Measurements from ENCODE around the gene EXOC6.

The EXOC6 gene

GRCh38 chr10:92837456-92837855 is 10.9 kb upstream of the EXOC6 start:
- H3K79me2 ChIP-seq (ENCODE audit: control insufficient read depth, low read length), result no peaks in the 10 kb centered on the region
- H3K4me2 ChIP-seq (ENCODE audit: low read length), result no peak overlapping the region
- peaks cover 3% of the 10 kb centered on the region; the same call in 1 of the 2 replicates for H3F3A ChIP-seq (ENCODE audit: control insufficient read depth, insufficient read depth)
- H3K4me1 ChIP-seq (ENCODE audit: control insufficient read depth, low read length), result 0 out of 2 replicates have a peak, but pooled peaks cover 3% of the 10 kb centered on the region
- no peaks in the 10 kb centered on the region for H3K36me3 ChIP-seq (ENCODE audit: control insufficient read depth, low read length)
- H3K27me3 ChIP-seq (ENCODE audit: control insufficient read depth, low read length), result peaks cover 30% of the 10 kb centered on the region
- no peaks in the 10 kb centered on the region for H3K9me3 ChIP-seq (ENCODE audit: control insufficient read depth, insufficient read depth, low read length)
- no peak overlapping the region for H3K27ac ChIP-seq (ENCODE audit: low read depth, low read length)
- H3K9me2 ChIP-seq (replicated peaks; ENCODE audit: control insufficient read depth, low read length), result no peaks in the 10 kb centered on the region
- H4K20me1 ChIP-seq (ENCODE audit: control insufficient read depth, insufficient read depth, low read depth, low read length), result no peaks in the 10 kb centered on the region
- TF ChIP-seq EZH2phosphoT487 (IDR thresholded peaks at IDR 0.05; ENCODE audit: borderline replicate concordance, low read length), result no peak
- TF ChIP-seq, protein P1, sequence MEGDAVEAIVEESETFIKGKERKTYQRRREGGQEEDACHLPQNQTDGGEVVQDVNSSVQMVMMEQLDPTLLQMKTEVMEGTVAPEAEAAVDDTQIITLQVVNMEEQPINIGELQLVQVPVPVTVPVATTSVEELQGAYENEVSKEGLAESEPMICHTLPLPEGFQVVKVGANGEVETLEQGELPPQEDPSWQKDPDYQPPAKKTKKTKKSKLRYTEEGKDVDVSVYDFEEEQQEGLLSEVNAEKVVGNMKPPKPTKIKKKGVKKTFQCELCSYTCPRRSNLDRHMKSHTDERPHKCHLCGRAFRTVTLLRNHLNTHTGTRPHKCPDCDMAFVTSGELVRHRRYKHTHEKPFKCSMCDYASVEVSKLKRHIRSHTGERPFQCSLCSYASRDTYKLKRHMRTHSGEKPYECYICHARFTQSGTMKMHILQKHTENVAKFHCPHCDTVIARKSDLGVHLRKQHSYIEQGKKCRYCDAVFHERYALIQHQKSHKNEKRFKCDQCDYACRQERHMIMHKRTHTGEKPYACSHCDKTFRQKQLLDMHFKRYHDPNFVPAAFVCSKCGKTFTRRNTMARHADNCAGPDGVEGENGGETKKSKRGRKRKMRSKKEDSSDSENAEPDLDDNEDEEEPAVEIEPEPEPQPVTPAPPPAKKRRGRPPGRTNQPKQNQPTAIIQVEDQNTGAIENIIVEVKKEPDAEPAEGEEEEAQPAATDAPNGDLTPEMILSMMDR (IDR thresholded peaks at IDR 0.05; ENCODE audit: low read depth, low read length, poor library complexity, severe bottlenecking), result no peak
- H3K4me3 ChIP-seq (ENCODE audit: low read length), result no peak overlapping the region

DNA sequence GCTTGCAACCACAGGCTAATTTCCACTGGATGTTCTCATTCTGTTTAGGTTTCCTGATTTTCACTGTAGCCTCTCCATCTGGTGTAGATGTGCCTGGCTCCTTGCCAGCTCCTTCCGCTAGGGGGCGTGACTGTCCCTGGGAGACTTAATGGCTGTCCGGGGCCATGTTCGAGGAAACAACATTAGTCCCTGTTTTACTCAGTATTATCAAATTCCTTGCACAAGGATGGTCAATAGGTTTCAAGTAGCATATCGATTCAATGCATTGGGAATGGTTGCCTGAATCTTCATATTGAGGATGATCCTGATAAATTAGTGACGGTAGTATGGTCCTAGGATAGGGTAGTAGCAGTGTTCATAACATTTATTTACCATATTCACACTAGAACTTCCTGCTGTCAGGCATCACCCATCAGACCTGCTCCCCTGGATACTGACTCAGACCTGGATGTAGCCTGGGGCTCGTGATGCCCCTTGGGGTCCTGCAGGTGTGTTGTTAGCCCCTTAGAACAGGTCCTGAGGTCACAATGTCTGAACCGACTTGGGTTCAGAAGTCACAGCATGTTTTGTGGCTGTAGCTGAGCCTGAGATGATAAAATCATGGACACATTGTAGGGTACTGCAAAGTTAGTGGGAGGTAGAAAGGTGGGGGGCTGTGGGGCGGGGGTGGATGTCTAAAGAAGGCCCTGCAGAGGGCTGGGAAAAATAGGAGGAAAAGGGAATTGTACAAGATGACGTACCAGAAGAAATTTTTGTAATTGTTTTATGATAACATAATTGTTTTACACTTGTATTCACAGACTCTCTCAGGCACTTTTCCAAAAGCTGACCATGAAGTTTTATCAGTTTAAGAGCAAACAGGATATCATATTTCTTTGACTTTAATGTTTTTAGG is 8.9 kb upstream of the EXOC6 start:
- Histone ChIP-seq H3K9me2 (replicated peaks; ENCODE audit: control insufficient read depth, low read length) (no peaks in the 10 kb centered on the region), H3K27ac (ENCODE audit: low read depth, low read length) (no peak overlapping the region)

GRCh38 chr10:92844746-92845145 is 3.6 kb upstream of the EXOC6 start:
- no peak overlapping the region for H3K4me2 ChIP-seq (ENCODE audit: low read length)

More for the DNA sequence above, 8.9 kb upstream of the EXOC6 start:
- Histone ChIP-seq H3K79me2 (ENCODE audit: control insufficient read depth, low read length) (no peaks in the 10 kb centered on the region), H3K36me3 (ENCODE audit: control insufficient read depth, low read length) (no peaks in the 10 kb centered on the region), H4K20me1 (ENCODE audit: control insufficient read depth, insufficient read depth, low read depth, low read length) (no peaks in the 10 kb centered on the region), H3K9me3 (ENCODE audit: control insufficient read depth, insufficient read depth, low read length) (no peaks in the 10 kb centered on the region), H3K4me2 (ENCODE audit: low read length) (peak overlapping the region; percentile 16; the same call in 1 of the 2 replicates), H3K27me3 (ENCODE audit: control insufficient read depth, low read length) (peaks cover 15% of the 10 kb centered on the region; the same call in 1 of the 2 replicates), H3K4me1 (ENCODE audit: control insufficient read depth, low read length) (peaks cover 6% of the 10 kb centered on the region; the same call in 1 of the 2 replicates), H3K4me3 (ENCODE audit: low read length) (no peak overlapping the region), H3F3A (ENCODE audit: control insufficient read depth, insufficient read depth) (peaks cover 3% of the 10 kb centered on the region; the same call in 1 of the 2 replicates)
- TF ChIP-seq, protein P1 (IDR thresholded peaks at IDR 0.05; ENCODE audit: low read depth, low read length, poor library complexity, severe bottlenecking), result peak; percentile 91
- TF ChIP-seq EZH2phosphoT487 (IDR thresholded peaks at IDR 0.05; ENCODE audit: borderline replicate concordance, low read length), result no peak

More at GRCh38 chr10:92844746-92845145, 3.6 kb upstream of the EXOC6 start:
- H3K79me2 ChIP-seq (ENCODE audit: control insufficient read depth, low read length), result peaks cover 7% of the 10 kb centered on the region
- peaks cover 19% of the 10 kb centered on the region for H3K4me1 ChIP-seq (ENCODE audit: control insufficient read depth, low read length)
- H3K36me3 ChIP-seq (ENCODE audit: control insufficient read depth, low read length), result no peaks in the 10 kb centered on the region
- H3F3A ChIP-seq (ENCODE audit: control insufficient read depth, insufficient read depth), result peaks cover 9% of the 10 kb centered on the region
- no peak for TF ChIP-seq EZH2phosphoT487 (IDR thresholded peaks at IDR 0.05; ENCODE audit: borderline replicate concordance, low read length)
- TF ChIP-seq, protein P1 (IDR thresholded peaks at IDR 0.05; ENCODE audit: low read depth, low read length, poor library complexity, severe bottlenecking), result peak; percentile 8
- H3K27me3 ChIP-seq (ENCODE audit: control insufficient read depth, low read length), result peaks cover 17% of the 10 kb centered on the region
- no peaks in the 10 kb centered on the region for H4K20me1 ChIP-seq (ENCODE audit: control insufficient read depth, insufficient read depth, low read depth, low read length)
- no peaks in the 10 kb centered on the region for H3K9me2 ChIP-seq (replicated peaks; ENCODE audit: control insufficient read depth, low read length)
- no peak overlapping the region for H3K27ac ChIP-seq (ENCODE audit: low read depth, low read length)
- H3K4me3 ChIP-seq (ENCODE audit: low read length), result no peak overlapping the region
- H3K9me3 ChIP-seq (ENCODE audit: control insufficient read depth, insufficient read depth, low read length), result no peaks in the 10 kb centered on the region

Measured in DOHH2 (cell line).